Liver (tissue), 3 donors: ENCODE data around the gene P4HB.
A peak's percentile ranks its signal among the peaks of the same experiment; 100 is the strongest.

Source experiments
- EGR1 ChIP-seq, 2 donors: IDR thresholded peaks; 2 replicates each; pipeline ENCODE4 v1.6.1; 2016 to 2018; ENCODE audit warnings: antibody characterized with exemption in 2 of 2, low read depth in 2 of 2
- GABPA ChIP-seq, 2 donors: IDR thresholded peaks in 1 of 2; conservative IDR thresholded peaks in 1 of 2; 2 replicates each; pipeline ENCODE4 v1.6.1; 2016; ENCODE audit warnings: antibody characterized with exemption in 2 of 2, mild to moderate bottlenecking in 1 of 2, moderate library complexity in 1 of 2
- HNF4A ChIP-seq, 2 donors: conservative IDR thresholded peaks; 2 replicates each; pipeline ENCODE4 v1.6.1; 2016; ENCODE audit warnings: antibody characterized with exemption in 2 of 2, mild to moderate bottlenecking in 2 of 2
- JUND ChIP-seq, 2 donors: IDR thresholded peaks; 2 replicates each; pipeline ENCODE4 v1.6.1; 2016; ENCODE audit warnings: antibody characterized with exemption in 2 of 2
- NR2F2 ChIP-seq: IDR thresholded peaks from 2 replicates; pipeline ENCODE4 v1.6.1; 2016; ENCODE audit warnings: antibody characterized with exemption
- RXRA ChIP-seq, 2 donors: IDR thresholded peaks; 2 replicates each; pipeline ENCODE4 v1.6.1; 2017 to 2018; ENCODE audit warnings: antibody characterized with exemption in 2 of 2, mild to moderate bottlenecking in 1 of 2
- SP1 ChIP-seq: IDR thresholded peaks from 2 replicates; pipeline ENCODE4 v1.6.1; 2018; ENCODE audit warnings: antibody characterized with exemption, mild to moderate bottlenecking
- TAF1 ChIP-seq: conservative IDR thresholded peaks from 2 replicates; pipeline ENCODE4 v1.6.1; 2016; ENCODE audit warnings: antibody characterized with exemption, mild to moderate bottlenecking
- YY1 ChIP-seq: IDR thresholded peaks from 2 replicates; pipeline ENCODE4 v1.6.1; 2016; ENCODE audit warnings: antibody characterized with exemption, mild to moderate bottlenecking
- TF ChIP-seq, protein P1 (sequence below): fragments of 150-350 bp; IDR thresholded peaks from 2 replicates; pipeline ENCODE4 v1.5.1; 2017; ENCODE audit warnings: improper control_type of control experiment, low read depth, low read length; ENCODE audit not compliant: missing input control
- TF ChIP-seq, protein P2 (sequence below): IDR thresholded peaks from 2 replicates; pipeline ENCODE4 v1.6.1; 2016; ENCODE audit warnings: antibody characterized with exemption, mild to moderate bottlenecking
- TF ChIP-seq, protein P3 (sequence below): IDR thresholded peaks from 2 replicates; pipeline ENCODE4 v1.6.1; 2016; ENCODE audit warnings: antibody characterized with exemption
- TF ChIP-seq, protein P4 (sequence below): IDR thresholded peaks from 2 replicates; pipeline ENCODE4 v1.6.1; 2016; ENCODE audit warnings: antibody characterized with exemption
- TF ChIP-seq, protein P5 (sequence below): IDR thresholded peaks from 2 replicates; pipeline ENCODE4 v1.6.1; 2016; ENCODE audit warnings: antibody characterized with exemption
- donor health status: healthy.
- donor health status: healthy.

DNA sequence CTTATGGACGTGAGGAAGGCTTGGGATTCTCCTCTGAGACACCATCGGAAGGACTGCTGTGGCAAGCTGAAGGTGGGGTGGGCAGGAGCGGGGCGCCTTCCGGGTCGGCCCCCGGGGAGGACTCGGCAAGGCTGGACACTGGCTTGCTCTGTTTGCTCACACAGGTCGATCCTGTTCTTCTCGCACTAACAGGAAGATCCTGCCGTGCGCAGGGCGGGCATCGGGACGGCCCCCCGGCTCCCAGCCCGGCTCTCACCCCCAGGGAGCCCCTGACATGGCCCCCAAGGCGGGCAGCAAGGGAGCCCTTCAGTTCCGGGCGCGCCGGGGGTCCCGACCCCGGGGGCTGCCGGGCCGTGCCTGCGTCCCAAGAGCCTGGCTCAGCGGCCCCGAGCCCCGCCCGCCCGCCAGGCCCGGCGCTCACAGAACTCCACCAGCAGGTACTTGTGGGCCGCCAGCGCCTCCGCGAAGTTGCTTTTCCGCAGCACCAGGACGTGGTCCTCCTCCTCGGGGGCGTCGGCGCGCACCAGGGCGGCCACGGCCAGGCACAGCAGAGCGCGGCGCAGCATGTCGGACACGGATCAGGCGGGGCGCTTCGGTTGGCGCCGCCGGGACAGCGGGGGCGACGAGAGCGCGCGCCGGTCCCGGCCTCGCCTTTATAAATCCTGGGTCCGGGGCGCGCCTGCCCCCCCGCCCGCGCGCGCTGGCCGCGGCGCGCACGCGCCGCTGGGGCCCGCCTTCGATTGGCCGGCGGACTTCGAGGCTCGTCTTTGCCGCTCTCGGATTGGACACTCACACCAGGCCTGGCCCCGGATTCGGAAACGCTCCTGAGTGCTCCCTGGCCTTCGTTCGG is at the start of gene P4HB:
- TF ChIP-seq, protein P1, sequence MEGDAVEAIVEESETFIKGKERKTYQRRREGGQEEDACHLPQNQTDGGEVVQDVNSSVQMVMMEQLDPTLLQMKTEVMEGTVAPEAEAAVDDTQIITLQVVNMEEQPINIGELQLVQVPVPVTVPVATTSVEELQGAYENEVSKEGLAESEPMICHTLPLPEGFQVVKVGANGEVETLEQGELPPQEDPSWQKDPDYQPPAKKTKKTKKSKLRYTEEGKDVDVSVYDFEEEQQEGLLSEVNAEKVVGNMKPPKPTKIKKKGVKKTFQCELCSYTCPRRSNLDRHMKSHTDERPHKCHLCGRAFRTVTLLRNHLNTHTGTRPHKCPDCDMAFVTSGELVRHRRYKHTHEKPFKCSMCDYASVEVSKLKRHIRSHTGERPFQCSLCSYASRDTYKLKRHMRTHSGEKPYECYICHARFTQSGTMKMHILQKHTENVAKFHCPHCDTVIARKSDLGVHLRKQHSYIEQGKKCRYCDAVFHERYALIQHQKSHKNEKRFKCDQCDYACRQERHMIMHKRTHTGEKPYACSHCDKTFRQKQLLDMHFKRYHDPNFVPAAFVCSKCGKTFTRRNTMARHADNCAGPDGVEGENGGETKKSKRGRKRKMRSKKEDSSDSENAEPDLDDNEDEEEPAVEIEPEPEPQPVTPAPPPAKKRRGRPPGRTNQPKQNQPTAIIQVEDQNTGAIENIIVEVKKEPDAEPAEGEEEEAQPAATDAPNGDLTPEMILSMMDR, result no peak
- TF ChIP-seq, protein P2, sequence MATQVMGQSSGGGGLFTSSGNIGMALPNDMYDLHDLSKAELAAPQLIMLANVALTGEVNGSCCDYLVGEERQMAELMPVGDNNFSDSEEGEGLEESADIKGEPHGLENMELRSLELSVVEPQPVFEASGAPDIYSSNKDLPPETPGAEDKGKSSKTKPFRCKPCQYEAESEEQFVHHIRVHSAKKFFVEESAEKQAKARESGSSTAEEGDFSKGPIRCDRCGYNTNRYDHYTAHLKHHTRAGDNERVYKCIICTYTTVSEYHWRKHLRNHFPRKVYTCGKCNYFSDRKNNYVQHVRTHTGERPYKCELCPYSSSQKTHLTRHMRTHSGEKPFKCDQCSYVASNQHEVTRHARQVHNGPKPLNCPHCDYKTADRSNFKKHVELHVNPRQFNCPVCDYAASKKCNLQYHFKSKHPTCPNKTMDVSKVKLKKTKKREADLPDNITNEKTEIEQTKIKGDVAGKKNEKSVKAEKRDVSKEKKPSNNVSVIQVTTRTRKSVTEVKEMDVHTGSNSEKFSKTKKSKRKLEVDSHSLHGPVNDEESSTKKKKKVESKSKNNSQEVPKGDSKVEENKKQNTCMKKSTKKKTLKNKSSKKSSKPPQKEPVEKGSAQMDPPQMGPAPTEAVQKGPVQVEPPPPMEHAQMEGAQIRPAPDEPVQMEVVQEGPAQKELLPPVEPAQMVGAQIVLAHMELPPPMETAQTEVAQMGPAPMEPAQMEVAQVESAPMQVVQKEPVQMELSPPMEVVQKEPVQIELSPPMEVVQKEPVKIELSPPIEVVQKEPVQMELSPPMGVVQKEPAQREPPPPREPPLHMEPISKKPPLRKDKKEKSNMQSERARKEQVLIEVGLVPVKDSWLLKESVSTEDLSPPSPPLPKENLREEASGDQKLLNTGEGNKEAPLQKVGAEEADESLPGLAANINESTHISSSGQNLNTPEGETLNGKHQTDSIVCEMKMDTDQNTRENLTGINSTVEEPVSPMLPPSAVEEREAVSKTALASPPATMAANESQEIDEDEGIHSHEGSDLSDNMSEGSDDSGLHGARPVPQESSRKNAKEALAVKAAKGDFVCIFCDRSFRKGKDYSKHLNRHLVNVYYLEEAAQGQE, result peak; percentile 62
- no peak for TF ChIP-seq SP1
- no peak for TF ChIP-seq GABPA (IDR thresholded peaks at IDR 0.05 in 1 of 2, conservative IDR thresholded peaks at IDR 0.05 in 1 of 2)
- TF ChIP-seq, protein P3, sequence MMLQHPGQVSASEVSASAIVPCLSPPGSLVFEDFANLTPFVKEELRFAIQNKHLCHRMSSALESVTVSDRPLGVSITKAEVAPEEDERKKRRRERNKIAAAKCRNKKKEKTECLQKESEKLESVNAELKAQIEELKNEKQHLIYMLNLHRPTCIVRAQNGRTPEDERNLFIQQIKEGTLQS, result no peak
- TF ChIP-seq NR2F2, result no peak
- no peak for TF ChIP-seq YY1
- no peak for TF ChIP-seq TAF1
- TF ChIP-seq, protein P4, sequence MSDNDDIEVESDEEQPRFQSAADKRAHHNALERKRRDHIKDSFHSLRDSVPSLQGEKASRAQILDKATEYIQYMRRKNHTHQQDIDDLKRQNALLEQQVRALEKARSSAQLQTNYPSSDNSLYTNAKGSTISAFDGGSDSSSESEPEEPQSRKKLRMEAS, result no peak
- no peak for TF ChIP-seq JUND (IDR thresholded peaks at IDR 0.05)
- TF ChIP-seq HNF4A (conservative IDR thresholded peaks at IDR 0.05), result no peak
- no peak for TF ChIP-seq RXRA (IDR thresholded peaks at IDR 0.05)
- TF ChIP-seq, protein P5, sequence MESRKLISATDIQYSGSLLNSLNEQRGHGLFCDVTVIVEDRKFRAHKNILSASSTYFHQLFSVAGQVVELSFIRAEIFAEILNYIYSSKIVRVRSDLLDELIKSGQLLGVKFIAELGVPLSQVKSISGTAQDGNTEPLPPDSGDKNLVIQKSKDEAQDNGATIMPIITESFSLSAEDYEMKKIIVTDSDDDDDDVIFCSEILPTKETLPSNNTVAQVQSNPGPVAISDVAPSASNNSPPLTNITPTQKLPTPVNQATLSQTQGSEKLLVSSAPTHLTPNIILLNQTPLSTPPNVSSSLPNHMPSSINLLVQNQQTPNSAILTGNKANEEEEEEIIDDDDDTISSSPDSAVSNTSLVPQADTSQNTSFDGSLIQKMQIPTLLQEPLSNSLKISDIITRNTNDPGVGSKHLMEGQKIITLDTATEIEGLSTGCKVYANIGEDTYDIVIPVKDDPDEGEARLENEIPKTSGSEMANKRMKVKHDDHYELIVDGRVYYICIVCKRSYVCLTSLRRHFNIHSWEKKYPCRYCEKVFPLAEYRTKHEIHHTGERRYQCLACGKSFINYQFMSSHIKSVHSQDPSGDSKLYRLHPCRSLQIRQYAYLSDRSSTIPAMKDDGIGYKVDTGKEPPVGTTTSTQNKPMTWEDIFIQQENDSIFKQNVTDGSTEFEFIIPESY, result no peak
- no peak for TF ChIP-seq EGR1 (IDR thresholded peaks at IDR 0.05; ENCODE audit: low read depth in 2 of 2)
